H9 (cell line): Measurements from ENCODE around the gene CTNNA3. TPM values are rescaled to one million over a fixed set of nuclear protein-coding genes. Genes with fewer than 3 reads are reported as not detected.

Experiments
- DNase-seq: peaks from one replicate; pipeline ENCODE4 v3.0.0-alpha.2; 2017
- H2AFZ ChIP-seq: one replicate; pipeline ENCODE4 v1.6.1; 2013; ENCODE audit warnings: mild to moderate bottlenecking, low read length, control low read depth, moderate library complexity
- H2AK5ac ChIP-seq: 2 replicates; pipeline ENCODE4 v1.6.1; 2013; ENCODE audit warnings: low read length, control low read depth, mixed read lengths; ENCODE audit not compliant: insufficient read length
- H2BK120ac ChIP-seq: one replicate; pipeline ENCODE4 v1.6.1; 2013; ENCODE audit warnings: low read depth, mild to moderate bottlenecking, low read length, control low read depth, inconsistent platforms; ENCODE audit not compliant: poor library complexity, severe bottlenecking
- H2BK12ac ChIP-seq: 2 replicates; pipeline ENCODE4 v1.6.1; 2013; ENCODE audit warnings: low read length, control low read depth, mixed read lengths, low read depth; ENCODE audit not compliant: insufficient read length
- H2BK15ac ChIP-seq: 2 replicates; pipeline ENCODE4 v1.6.1; 2013; ENCODE audit warnings: low read depth, low read length, control low read depth
- H2BK20ac ChIP-seq: one replicate; pipeline ENCODE4 v1.6.1; 2013; ENCODE audit warnings: low read depth, mild to moderate bottlenecking, low read length, control low read depth, inconsistent platforms; ENCODE audit not compliant: poor library complexity, severe bottlenecking
- H2BK5ac ChIP-seq: 2 replicates; pipeline ENCODE4 v1.6.1; 2013; ENCODE audit warnings: low read length, control low read depth, mixed read lengths; ENCODE audit not compliant: insufficient read length
- H3K14ac ChIP-seq: 2 replicates; pipeline ENCODE4 v1.6.1; 2013; ENCODE audit warnings: low read length, control low read depth; ENCODE audit not compliant: insufficient read depth
- H3K18ac ChIP-seq: 2 replicates; pipeline ENCODE4 v1.6.1; 2013; ENCODE audit warnings: low read depth, mild to moderate bottlenecking, mixed read lengths, low read length, control low read depth; ENCODE audit not compliant: insufficient read length
- H3K23ac ChIP-seq: 2 replicates; pipeline ENCODE4 v1.6.1; 2013; ENCODE audit warnings: low read length, control low read depth, mixed read lengths, low read depth; ENCODE audit not compliant: insufficient read length
- H3K23me2 ChIP-seq: 2 replicates; pipeline ENCODE4 v1.6.1; 2013; ENCODE audit warnings: low read depth, mild to moderate bottlenecking, mixed read lengths, low read length, control low read depth; ENCODE audit not compliant: insufficient read length, poor library complexity, severe bottlenecking
- H3K27ac ChIP-seq: 2 replicates; pipeline ENCODE4 v1.5.1; 2013; ENCODE audit warnings: low read length, control low read depth, mixed read lengths, low read depth; ENCODE audit not compliant: insufficient read length
- H3K27me3 ChIP-seq: 2 replicates; pipeline ENCODE4 v1.6.1; 2013; ENCODE audit warnings: low read length, control low read depth, inconsistent platforms; ENCODE audit not compliant: insufficient read depth
- H3K4ac ChIP-seq: 2 replicates; pipeline ENCODE4 v1.6.1; 2013; ENCODE audit warnings: low read depth, mild to moderate bottlenecking, control low read depth, inconsistent platforms, low read length, moderate library complexity
- H3K4me1 ChIP-seq: 2 replicates; pipeline ENCODE4 v1.6.1; 2013; ENCODE audit warnings: low read length, control low read depth, inconsistent platforms; ENCODE audit not compliant: insufficient read depth
- H3K4me2 ChIP-seq: 2 replicates; pipeline ENCODE4 v1.6.1; 2013; ENCODE audit warnings: low read length, control low read depth, mixed read lengths; ENCODE audit not compliant: insufficient read length, insufficient read depth
- H3K56ac ChIP-seq: 2 replicates; pipeline ENCODE4 v1.6.1; 2013; ENCODE audit warnings: low read depth, mild to moderate bottlenecking, mixed read lengths, low read length, control low read depth; ENCODE audit not compliant: insufficient read length
- H3K79me1 ChIP-seq: 2 replicates; pipeline ENCODE4 v1.6.1; 2013; ENCODE audit warnings: low read depth, mild to moderate bottlenecking, moderate library complexity, low read length, control low read depth, inconsistent platforms; ENCODE audit not compliant: insufficient read depth, poor library complexity, severe bottlenecking
- H3K79me2 ChIP-seq: 2 replicates; pipeline ENCODE4 v1.6.1; 2013; ENCODE audit warnings: low read length, control low read depth, inconsistent platforms; ENCODE audit not compliant: insufficient read depth
- H3K9ac ChIP-seq: 2 replicates; pipeline ENCODE4 v1.6.1; 2013; ENCODE audit warnings: low read length, control low read depth, mixed read lengths; ENCODE audit not compliant: insufficient read length; ENCODE audit errors: extremely low read depth
- H3K9me3 ChIP-seq: one replicate; pipeline ENCODE4 v1.6.1; 2013; ENCODE audit warnings: low read depth, low read length, inconsistent platforms; ENCODE audit not compliant: control insufficient read depth
- H3T11ph ChIP-seq: one replicate; pipeline ENCODE4 v1.6.1; 2013; ENCODE audit warnings: mild to moderate bottlenecking, low read length, control low read depth, inconsistent platforms
- H4K20me1 ChIP-seq: one replicate; pipeline ENCODE4 v1.6.1; 2013; ENCODE audit not compliant: control insufficient read depth, insufficient read length, insufficient read depth
- H4K5ac ChIP-seq: 2 replicates; pipeline ENCODE4 v1.6.1; 2013; ENCODE audit warnings: low read depth, mild to moderate bottlenecking, mixed read lengths, low read length, control low read depth; ENCODE audit not compliant: insufficient read length
- H4K8ac ChIP-seq: replicated peaks from 2 replicates; pipeline ENCODE4 v1.6.1; 2013; ENCODE audit warnings: low read length, control low read depth, mixed read lengths, low read depth; ENCODE audit not compliant: insufficient read length
- H4K91ac ChIP-seq: 2 replicates; pipeline ENCODE4 v1.6.1; 2013; ENCODE audit warnings: low read depth, mild to moderate bottlenecking, moderate library complexity, mixed read lengths, low read length, control low read depth; ENCODE audit not compliant: insufficient read length
- H3K27ac Mint-ChIP-seq, 3 experiments: 2 replicates in 2 of 3; 3 replicates in 1 of 3; pipeline ENCODE4 v1.8.0; 2020 to 2021; ENCODE audit warnings: mixed read lengths in 3 of 3, mild to moderate bottlenecking in 1 of 3, moderate library complexity in 1 of 3
- H3K27me3 Mint-ChIP-seq: 2 replicates; pipeline ENCODE4 v1.8.0; 2021; ENCODE audit warnings: low read depth, mild to moderate bottlenecking, moderate library complexity, mixed read lengths
- H3K36me3 Mint-ChIP-seq, 3 experiments: 2 replicates in 2 of 3; 3 replicates in 1 of 3; pipeline ENCODE4 v1.8.0; 2020 to 2021; ENCODE audit warnings: low read depth in 3 of 3, mixed read lengths in 3 of 3; ENCODE audit not compliant: insufficient read depth in 1 of 3
- H3K4me1 Mint-ChIP-seq, 2 experiments: 2 replicates each; pipeline ENCODE4 v1.8.0; 2020; ENCODE audit warnings: mixed read lengths in 2 of 2
- H3K4me3 Mint-ChIP-seq, 2 experiments: 2 replicates in 1 of 2; 3 replicates in 1 of 2; pipeline ENCODE4 v1.8.0; 2020 to 2021; ENCODE audit warnings: mild to moderate bottlenecking in 2 of 2, mixed read lengths in 2 of 2, moderate library complexity in 1 of 2
- H3K9me3 Mint-ChIP-seq, 2 experiments: 2 replicates in 1 of 2; 3 replicates in 1 of 2; pipeline ENCODE4 v1.8.0; 2020; ENCODE audit warnings: mild to moderate bottlenecking in 2 of 2, mixed read lengths in 2 of 2, moderate library complexity in 1 of 2
- CTCF ChIP-seq: fragments of 200-600 bp; sonication (generic); conservative IDR thresholded peaks from 3 replicates; pipeline ENCODE4 v1.8.0; 2021; ENCODE audit warnings: antibody characterized with exemption, mild to moderate bottlenecking
- total RNA-seq: library from RNA; stranded (reverse); gene quantifications from 2 replicates; pipeline ENCODE4 v1.2.1, GENCODE V29; 2021

Gene CTNNA3
- total RNA-seq, 1 experiment from 2014 or later = 3.3 TPM

- no peak overlapping the region for H2AK5ac ChIP-seq
- H4K5ac ChIP-seq = no peak overlapping the region
- H2BK5ac ChIP-seq = no peak overlapping the region
- no peaks in the 10 kb centered on the region for H3K79me2 ChIP-seq
- H3K36me3 Mint-ChIP-seq = peaks cover 0 to 7% (median 6%) of the 10 kb centered on the region in 3 experiments; a peak in 4 of 7 replicates
- no peaks in the 10 kb centered on the region for H3K9me3 ChIP-seq
- H3K9ac ChIP-seq = no peak overlapping the region
- no peak for DNase-seq
- no peaks in the 10 kb centered on the region for H3K23me2 ChIP-seq
- no peak overlapping the region for H3K27ac Mint-ChIP-seq
- no peaks in the 10 kb centered on the region for H3K79me1 ChIP-seq
- no peak for TF ChIP-seq CTCF
- H3K4me2 ChIP-seq = no peak overlapping the region
- H3K4me1 Mint-ChIP-seq = no peaks in the 10 kb centered on the region
- no peaks in the 10 kb centered on the region for H3K27me3 ChIP-seq
- no peak overlapping the region for H2BK20ac ChIP-seq
- H2AFZ ChIP-seq = no peak overlapping the region
- no peak overlapping the region for H2BK120ac ChIP-seq
- no peak overlapping the region for H2BK15ac ChIP-seq
- H3K27ac ChIP-seq = no peak overlapping the region
- peaks cover 6 to 10% of the 10 kb centered on the region in 2 experiments; a peak in 4 of 5 replicates for H3K9me3 Mint-ChIP-seq
- H3K23ac ChIP-seq = no peak overlapping the region
- no peak overlapping the region for H4K8ac ChIP-seq
- H3T11ph ChIP-seq = no peak overlapping the region
- H3K4me3 Mint-ChIP-seq = no peak overlapping the region
- no peak overlapping the region for H2BK12ac ChIP-seq
- no peak overlapping the region for H4K91ac ChIP-seq
- H3K27me3 Mint-ChIP-seq = no peaks in the 10 kb centered on the region
- no peaks in the 10 kb centered on the region for H3K4me1 ChIP-seq
- no peak overlapping the region for H3K56ac ChIP-seq
- H3K4ac ChIP-seq = no peak overlapping the region
- H3K14ac ChIP-seq = no peak overlapping the region
- no peak overlapping the region for H3K18ac ChIP-seq
- H4K20me1 ChIP-seq = no peaks in the 10 kb centered on the region
These were observed 1443.0 kb downstream of the CTNNA3 start for GRCh38 chr10:66252986-66253385.
